ENCODE results near the gene ENO1.

The ENO1 gene

DNA sequence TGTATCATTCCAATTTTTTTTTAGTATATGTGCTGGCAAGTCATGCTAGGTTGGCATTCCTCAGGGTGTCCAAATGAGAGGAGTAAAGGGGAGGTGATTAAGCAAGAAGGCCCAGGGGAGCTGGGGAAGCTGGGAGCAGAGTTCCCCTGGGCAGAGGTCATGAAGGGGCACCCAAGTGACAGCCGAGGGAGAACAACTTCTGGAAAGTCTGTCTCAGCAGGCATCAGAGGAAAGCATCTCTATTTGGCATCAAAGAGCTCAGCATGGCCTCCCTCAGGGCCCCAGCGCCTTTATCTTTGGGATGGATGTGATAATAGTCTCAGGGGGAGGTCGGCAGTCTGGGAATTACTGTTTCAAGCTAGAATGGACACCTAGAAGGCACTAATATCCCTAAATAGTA, 5.0 kb upstream of the ENO1 start:
- H3F3A ChIP-seq (ENCODE audit: insufficient read depth, low read length), result peaks cover 6% of the 10 kb centered on the region
- H3K27ac ChIP-seq (ENCODE audit: low read depth, low read length, poor library complexity, severe bottlenecking), result no peak overlapping the region
- H2AFZ ChIP-seq (ENCODE audit: low read length), result no peak overlapping the region
- H3K4me3 ChIP-seq (ENCODE audit: low read depth, low read length, poor library complexity, severe bottlenecking), result no peak overlapping the region
- H3K4me1 ChIP-seq (ENCODE audit: insufficient read depth, low read length, severe bottlenecking), result peaks cover 16% of the 10 kb centered on the region
- no peaks in the 10 kb centered on the region for H4K20me1 ChIP-seq (ENCODE audit: insufficient read depth, low read length)
- H3K27me3 ChIP-seq (ENCODE audit: insufficient read depth, low read length), result no peaks in the 10 kb centered on the region
- TF ChIP-seq, protein P1, sequence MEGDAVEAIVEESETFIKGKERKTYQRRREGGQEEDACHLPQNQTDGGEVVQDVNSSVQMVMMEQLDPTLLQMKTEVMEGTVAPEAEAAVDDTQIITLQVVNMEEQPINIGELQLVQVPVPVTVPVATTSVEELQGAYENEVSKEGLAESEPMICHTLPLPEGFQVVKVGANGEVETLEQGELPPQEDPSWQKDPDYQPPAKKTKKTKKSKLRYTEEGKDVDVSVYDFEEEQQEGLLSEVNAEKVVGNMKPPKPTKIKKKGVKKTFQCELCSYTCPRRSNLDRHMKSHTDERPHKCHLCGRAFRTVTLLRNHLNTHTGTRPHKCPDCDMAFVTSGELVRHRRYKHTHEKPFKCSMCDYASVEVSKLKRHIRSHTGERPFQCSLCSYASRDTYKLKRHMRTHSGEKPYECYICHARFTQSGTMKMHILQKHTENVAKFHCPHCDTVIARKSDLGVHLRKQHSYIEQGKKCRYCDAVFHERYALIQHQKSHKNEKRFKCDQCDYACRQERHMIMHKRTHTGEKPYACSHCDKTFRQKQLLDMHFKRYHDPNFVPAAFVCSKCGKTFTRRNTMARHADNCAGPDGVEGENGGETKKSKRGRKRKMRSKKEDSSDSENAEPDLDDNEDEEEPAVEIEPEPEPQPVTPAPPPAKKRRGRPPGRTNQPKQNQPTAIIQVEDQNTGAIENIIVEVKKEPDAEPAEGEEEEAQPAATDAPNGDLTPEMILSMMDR (IDR thresholded peaks at IDR 0.05; ENCODE audit: low read length), result no peak
- no peak for TF ChIP-seq EZH2 (IDR thresholded peaks at IDR 0.05; ENCODE audit: borderline replicate concordance, low read length)
- no peak overlapping the region for H3K4me2 ChIP-seq (ENCODE audit: low read length)
- H3K9me2 ChIP-seq (ENCODE audit: low read depth, low read length), result no peaks in the 10 kb centered on the region
- H3K36me3 ChIP-seq (ENCODE audit: insufficient read depth, low read length), result 0 out of 2 replicates have a peak, but pooled peaks cover 4% of the 10 kb centered on the region
- no peaks in the 10 kb centered on the region for H3K9me3 ChIP-seq (ENCODE audit: low read length)
- H3K9ac ChIP-seq (ENCODE audit: low read length), result no peak overlapping the region
- no peaks in the 10 kb centered on the region for H3K79me2 ChIP-seq (ENCODE audit: insufficient read depth, low read length)

DNA sequence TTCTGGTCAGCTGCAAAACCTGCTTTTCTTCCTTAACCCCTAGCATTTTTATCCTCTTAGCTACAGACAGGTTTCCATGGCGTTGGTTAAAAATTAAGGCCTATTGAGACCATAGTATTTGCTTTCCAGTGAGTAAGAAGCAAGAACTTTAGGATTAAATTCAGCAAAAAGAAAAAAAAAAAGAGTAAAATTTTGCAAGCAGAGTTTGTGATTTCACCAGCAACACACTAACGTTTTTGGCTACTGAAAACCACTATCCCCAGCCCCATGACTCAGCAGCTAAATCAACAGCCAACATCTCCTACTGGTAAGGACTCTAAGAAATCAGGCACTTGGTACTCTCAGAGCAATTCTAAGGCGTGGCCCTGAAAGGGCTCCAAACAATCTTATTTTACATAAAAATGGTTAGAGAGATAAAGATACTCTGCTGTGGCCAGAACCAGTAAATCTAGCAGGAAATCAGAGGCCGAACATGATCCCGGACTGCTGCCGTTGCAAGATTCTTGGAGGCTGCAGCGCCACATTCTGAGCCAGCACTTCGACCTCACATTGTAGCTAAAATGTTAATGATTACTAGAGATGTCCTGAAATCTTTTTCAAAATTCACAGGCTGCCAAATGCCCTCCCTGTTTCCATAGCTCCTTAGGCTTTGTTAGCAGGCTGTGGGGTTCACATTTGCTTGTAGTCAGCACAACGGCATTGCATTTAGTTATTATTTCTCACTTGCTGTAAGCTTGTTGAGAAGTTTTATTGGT, 1.6 kb upstream of the ENO1 start:
- Histone ChIP-seq H3K9me2 (ENCODE audit: low read depth, low read length) (no peaks in the 10 kb centered on the region), H3K79me2 (ENCODE audit: insufficient read depth, low read length) (peaks cover 34% of the 10 kb centered on the region), H3K36me3 (ENCODE audit: insufficient read depth, low read length) (peaks cover 37% of the 10 kb centered on the region), H3K4me2 (ENCODE audit: low read length) (peak overlapping the region; percentile 82), H3K4me1 (ENCODE audit: insufficient read depth, low read length, severe bottlenecking) (peaks cover 36% of the 10 kb centered on the region), H2AFZ (ENCODE audit: low read length) (no peak overlapping the region), H3K9me3 (ENCODE audit: low read length) (no peaks in the 10 kb centered on the region), H3K27ac (ENCODE audit: low read depth, low read length, poor library complexity, severe bottlenecking) (peak overlapping the region; percentile 77), H3K9ac (ENCODE audit: low read length) (peak overlapping the region; percentile 96; the same call in 1 of the 2 replicates), H3K4me3 (ENCODE audit: low read depth, low read length, poor library complexity, severe bottlenecking) (peak overlapping the region; percentile 93), H4K20me1 (ENCODE audit: insufficient read depth, low read length) (peaks cover 7% of the 10 kb centered on the region; the same call in 1 of the 2 replicates), H3F3A (ENCODE audit: insufficient read depth, low read length) (peaks cover 6% of the 10 kb centered on the region), H3K27me3 (ENCODE audit: insufficient read depth, low read length) (no peaks in the 10 kb centered on the region)
- TF ChIP-seq, protein P1 (IDR thresholded peaks at IDR 0.05; ENCODE audit: low read length), result no peak
- TF ChIP-seq EZH2 (IDR thresholded peaks at IDR 0.05; ENCODE audit: borderline replicate concordance, low read length), result no peak

DNA sequence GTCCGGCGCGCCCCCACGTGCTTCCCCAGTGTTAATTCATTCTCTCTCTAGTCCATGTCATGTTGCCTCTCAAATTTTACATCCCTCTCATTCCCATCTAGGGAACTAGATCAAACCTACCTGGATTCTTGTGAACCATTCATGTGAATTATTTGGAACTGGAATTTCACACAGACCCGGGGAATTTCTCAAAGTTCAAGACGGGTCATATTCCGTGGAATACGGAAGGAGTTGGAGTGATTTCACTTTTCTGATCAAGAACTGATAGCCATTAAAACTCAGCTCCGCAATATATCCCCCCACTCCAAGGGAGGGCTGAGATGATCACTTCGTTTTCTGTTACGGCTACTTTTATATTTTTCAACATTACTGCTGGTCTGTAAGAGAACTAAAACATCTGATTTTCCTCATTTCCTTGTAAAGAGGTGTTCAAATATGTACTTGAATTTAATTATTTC, 1.0 kb upstream of the ENO1 start:
- Histone ChIP-seq H3K4me1 (ENCODE audit: insufficient read depth, low read length, severe bottlenecking) (peaks cover 42% of the 10 kb centered on the region), H3K27me3 (ENCODE audit: insufficient read depth, low read length) (no peaks in the 10 kb centered on the region), H4K20me1 (ENCODE audit: insufficient read depth, low read length) (peaks cover 9% of the 10 kb centered on the region; the same call in 1 of the 2 replicates), H3K4me2 (ENCODE audit: low read length) (peak overlapping the region; percentile 82), H3K79me2 (ENCODE audit: insufficient read depth, low read length) (peaks cover 40% of the 10 kb centered on the region), H3K9me3 (ENCODE audit: low read length) (no peaks in the 10 kb centered on the region), H3K4me3 (ENCODE audit: low read depth, low read length, poor library complexity, severe bottlenecking) (peak overlapping the region; percentile 93), H3K36me3 (ENCODE audit: insufficient read depth, low read length) (peaks cover 43% of the 10 kb centered on the region), H2AFZ (ENCODE audit: low read length) (no peak overlapping the region), H3K9me2 (ENCODE audit: low read depth, low read length) (no peaks in the 10 kb centered on the region), H3K27ac (ENCODE audit: low read depth, low read length, poor library complexity, severe bottlenecking) (peak overlapping the region; percentile 77), H3K9ac (ENCODE audit: low read length) (peak overlapping the region; percentile 96), H3F3A (ENCODE audit: insufficient read depth, low read length) (peaks cover 6% of the 10 kb centered on the region)
- TF ChIP-seq, protein P1 (IDR thresholded peaks at IDR 0.05; ENCODE audit: low read length), result peak; percentile 49
- no peak for TF ChIP-seq EZH2 (IDR thresholded peaks at IDR 0.05; ENCODE audit: borderline replicate concordance, low read length)

Data from OCI-LY1 (cell line).